GM21576 (cell line): ENCODE measurements around the gene SRCAP.

Experiments
- ATAC-seq: cut with Tn5 transposase; IDR thresholded peaks from one replicate; pipeline ENCODE4 v1.9.1; 2021; ENCODE audit warnings: mild to moderate bottlenecking, moderate library complexity; ENCODE audit not compliant: unreplicated experiment

Gene SRCAP

GRCh38 chr16:30698816-30699614 is at the start of gene SRCAP:
Gene SRCAP, plus strand, starts transcription at chr16:30699171. Its CDS starts 1,654 bp downstream, at chr16:30700825.
- ATAC-seq: peak; percentile 27

- no peak for ATAC-seq
These were observed 49.1 kb upstream of the SRCAP start for GRCh38 chr16:30649725-30650368.

- peak; percentile 73 for ATAC-seq
These were observed 48.4 kb upstream of the SRCAP start, which contains the start of gene PRR14 for GRCh38 chr16:30650369-30651123. Gene PRR14, plus strand, starts transcription at chr16:30650960. Its CDS starts 686 bp downstream, at chr16:30651646.

GRCh38 chr16:30651124-30652004 is 47.6 kb upstream of the SRCAP start:
- peak; percentile 41 for ATAC-seq

GRCh38 chr16:30652005-30652296 is 47.0 kb upstream of the SRCAP start:
- no peak for ATAC-seq

- ATAC-seq: no peak
These were observed 46.3 kb upstream of the SRCAP start for GRCh38 chr16:30652718-30653117.

- no peak for ATAC-seq
These were observed 44.1 kb upstream of the SRCAP start for GRCh38 chr16:30654856-30655255.

GRCh38 chr16:30655815-30656347 is 43.1 kb upstream of the SRCAP start:
- no peak for ATAC-seq

GRCh38 chr16:30656388-30656787 is 42.6 kb upstream of the SRCAP start:
- ATAC-seq: no peak

- ATAC-seq: no peak
These were observed 41.8 kb upstream of the SRCAP start for GRCh38 chr16:30656974-30657865.

- ATAC-seq: peak; percentile 71
These were observed 40.9 kb upstream of the SRCAP start, which contains the start of gene FBRS for GRCh38 chr16:30657866-30658730. Gene FBRS, plus strand, starts transcription at chr16:30658431. Its CDS starts 1,088 bp downstream, at chr16:30659519.

GRCh38 chr16:30658731-30659506 is 40.1 kb upstream of the SRCAP start:
- peak; percentile 23 for ATAC-seq

- no peak for ATAC-seq
These were observed 39.2 kb upstream of the SRCAP start for GRCh38 chr16:30659507-30660423.

- ATAC-seq: no peak
These were observed 38.3 kb upstream of the SRCAP start for GRCh38 chr16:30660424-30661261.

GRCh38 chr16:30662449-30662848 is 36.5 kb upstream of the SRCAP start:
- ATAC-seq: no peak

GRCh38 chr16:30663038-30663437 is 35.9 kb upstream of the SRCAP start:
- ATAC-seq: no peak
